ENCODE results near the gene ABCA2.

DNA sequence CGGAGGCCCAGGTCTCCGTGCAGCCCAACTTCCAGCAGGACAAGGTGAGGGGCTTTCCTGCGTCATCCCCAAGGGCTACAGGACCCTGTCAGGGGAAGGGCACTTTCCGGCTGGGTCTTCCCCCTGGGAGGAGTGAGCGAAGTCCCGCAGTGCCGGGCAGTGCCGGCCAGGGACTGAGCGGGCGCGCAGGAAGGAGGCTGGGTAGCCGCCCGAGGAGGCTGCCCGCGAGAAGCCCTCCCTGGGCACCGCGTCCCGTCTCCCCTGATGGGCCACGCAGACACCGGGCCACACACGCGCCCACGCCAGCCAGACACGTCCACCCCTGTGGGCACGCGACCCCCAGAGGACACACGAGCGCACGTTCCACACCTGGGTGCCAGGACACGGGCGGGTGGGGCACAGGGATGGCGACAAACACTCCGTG lies 50.4 kb downstream of the ABCA2 start:
- TF ChIP-seq, protein P1, sequence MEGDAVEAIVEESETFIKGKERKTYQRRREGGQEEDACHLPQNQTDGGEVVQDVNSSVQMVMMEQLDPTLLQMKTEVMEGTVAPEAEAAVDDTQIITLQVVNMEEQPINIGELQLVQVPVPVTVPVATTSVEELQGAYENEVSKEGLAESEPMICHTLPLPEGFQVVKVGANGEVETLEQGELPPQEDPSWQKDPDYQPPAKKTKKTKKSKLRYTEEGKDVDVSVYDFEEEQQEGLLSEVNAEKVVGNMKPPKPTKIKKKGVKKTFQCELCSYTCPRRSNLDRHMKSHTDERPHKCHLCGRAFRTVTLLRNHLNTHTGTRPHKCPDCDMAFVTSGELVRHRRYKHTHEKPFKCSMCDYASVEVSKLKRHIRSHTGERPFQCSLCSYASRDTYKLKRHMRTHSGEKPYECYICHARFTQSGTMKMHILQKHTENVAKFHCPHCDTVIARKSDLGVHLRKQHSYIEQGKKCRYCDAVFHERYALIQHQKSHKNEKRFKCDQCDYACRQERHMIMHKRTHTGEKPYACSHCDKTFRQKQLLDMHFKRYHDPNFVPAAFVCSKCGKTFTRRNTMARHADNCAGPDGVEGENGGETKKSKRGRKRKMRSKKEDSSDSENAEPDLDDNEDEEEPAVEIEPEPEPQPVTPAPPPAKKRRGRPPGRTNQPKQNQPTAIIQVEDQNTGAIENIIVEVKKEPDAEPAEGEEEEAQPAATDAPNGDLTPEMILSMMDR (IDR thresholded peaks at IDR 0.05), result no peak
- no peak for TF ChIP-seq POLR2A (IDR thresholded peaks at IDR 0.05)
- TF ChIP-seq POLR2AphosphoS5 (IDR thresholded peaks at IDR 0.05), result no peak
